Keratinocyte (primary cell): ENCODE results near the gene EPAS1. TPM values are rescaled to one million over a fixed set of nuclear protein-coding genes. Genes with fewer than 3 reads are reported as not detected.

Source experiments
- DNase-seq: peaks from one replicate; pipeline ENCODE4 v3.0.0-alpha.2; 2011; ENCODE audit warnings: low read depth, missing footprints, low spot score
- FAIRE-seq: peaks from 2 replicates; lab custom pipeline; 2011; peaks lifted over from hg19 to GRCh38; lab: Jason Lieb, UNC
- H2AFZ ChIP-seq: 2 replicates; pipeline ENCODE4 v1.6.0; 2012; ENCODE audit warnings: low read length, control low read depth, inconsistent platforms; ENCODE audit not compliant: control insufficient read depth
- H3K27ac ChIP-seq: 2 replicates; pipeline ENCODE4 v1.5.1; 2011; ENCODE audit warnings: low read length; ENCODE audit not compliant: control insufficient read depth, insufficient read depth
- H3K27me3 ChIP-seq: 3 replicates; pipeline ENCODE4 v1.6.0; 2011; ENCODE audit warnings: low read length; ENCODE audit not compliant: control insufficient read depth, insufficient read depth; ENCODE audit errors: extremely low read depth
- H3K36me3 ChIP-seq, 2 experiments: 2 replicates in 1 of 2; 3 replicates in 1 of 2; pipeline ENCODE4 v1.5.1; 2011; ENCODE audit warnings: low read length in 2 of 2, mild to moderate bottlenecking in 1 of 2; ENCODE audit not compliant: control insufficient read depth in 2 of 2, insufficient read depth in 2 of 2; ENCODE audit errors: extremely low read depth in 1 of 2
- H3K4me1 ChIP-seq: 3 replicates; pipeline ENCODE4 v1.5.1; 2011; ENCODE audit warnings: low read length; ENCODE audit not compliant: control insufficient read depth, insufficient read depth; ENCODE audit errors: extremely low read depth
- H3K4me2 ChIP-seq: 3 replicates; pipeline ENCODE4 v1.6.0; 2011; ENCODE audit warnings: low read depth, low read length; ENCODE audit not compliant: control insufficient read depth, insufficient read depth; ENCODE audit errors: extremely low read depth
- H3K4me3 ChIP-seq, 3 experiments: fragments of 200-600 bp in 1 of 3; sonication (generic) in 1 of 3; 2 replicates in 2 of 3; 3 replicates in 1 of 3; pipeline ENCODE4 v1.5.1; 2011 to 2016; ENCODE audit warnings: low read length in 3 of 3, mild to moderate bottlenecking in 3 of 3, control low read depth in 2 of 3, inconsistent platforms in 1 of 3, low read depth in 1 of 3, mixed read lengths in 1 of 3, mixed run types in 1 of 3, moderate library complexity in 1 of 3; ENCODE audit not compliant: control insufficient read depth in 2 of 3, insufficient read depth in 2 of 3; ENCODE audit errors: extremely low read depth in 1 of 3
- H3K79me2 ChIP-seq: 2 replicates; pipeline ENCODE4 v1.6.0; 2012; ENCODE audit warnings: low read length; ENCODE audit not compliant: control insufficient read depth, insufficient read depth
- H3K9ac ChIP-seq: 3 replicates; pipeline ENCODE4 v1.6.0; 2011; ENCODE audit warnings: low read length; ENCODE audit not compliant: control insufficient read depth, insufficient read depth; ENCODE audit errors: extremely low read depth
- H3K9me1 ChIP-seq: 3 replicates; pipeline ENCODE4 v1.6.0; 2011; ENCODE audit warnings: low read length; ENCODE audit not compliant: control insufficient read depth, insufficient read depth; ENCODE audit errors: extremely low read depth
- H3K9me3 ChIP-seq: 2 replicates; pipeline ENCODE4 v1.5.1; 2012; ENCODE audit warnings: low read depth, low read length; ENCODE audit not compliant: control insufficient read depth
- H4K20me1 ChIP-seq: 3 replicates; pipeline ENCODE4 v1.6.0; 2011; ENCODE audit warnings: low read length; ENCODE audit not compliant: control insufficient read depth, insufficient read depth; ENCODE audit errors: extremely low read depth
- CTCF ChIP-seq, 3 experiments: IDR thresholded peaks in 1 of 3; conservative IDR thresholded peaks in 1 of 3; optimal IDR thresholded peaks in 1 of 3; 2 replicates in 2 of 3; 3 replicates in 1 of 3; pipeline versions ENCODE3 to v1.5.1; 2011; ENCODE audit warnings: low read length in 3 of 3, mild to moderate bottlenecking in 3 of 3, moderate library complexity in 2 of 3, control low read depth in 1 of 3, inconsistent platforms in 1 of 3; ENCODE audit not compliant: insufficient read depth in 2 of 3; ENCODE audit errors: extremely low read depth in 1 of 3
- EZH2 ChIP-seq: IDR thresholded peaks from one replicate; pipeline ENCODE4 v1.6.1; 2012; ENCODE audit warnings: inconsistent platforms, mild to moderate bottlenecking, low read length, moderate library complexity
- dilution Hi-C: fragments of 300-500 bp; cut with MboI; formaldehyde crosslinking; loops from one replicate; pipeline ENCODE4 v1.7.0; 2020; ENCODE audit warnings: low sequenced_read_pairs; ENCODE audit not compliant: extremely low pct_ligation_motif_present
- polyA plus RNA-seq, 5 experiments: library from polyadenylated mRNA; depleted of rRNA in 3 of 5; stranded (reverse) in 3 of 5; stranded (forward) in 1 of 5; unstranded in 1 of 5; fragments of >200 nt; gene quantifications; 1 replicate in 1 of 5; 2 replicates in 3 of 5; 3 replicates in 1 of 5; pipeline versions ENCODE4 v1.2.1 to v1.2.3, GENCODE V29; 2011 to 2012; ENCODE audit warnings: missing spikeins in 2 of 5, low read depth in 1 of 5, low replicate concordance in 1 of 5

The EPAS1 gene
- polyA plus RNA-seq, 1 donor (not counting 4 experiments of a cell fraction or from before 2014, with no cell fraction given), result 96.7 TPM

GRCh38 chr2:46362667-46363012 is 65.4 kb downstream of the EPAS1 start:
- no peak overlapping the region for H3K4me3 ChIP-seq
- dilution Hi-C loops, result no loop called here
- H3K9me1 ChIP-seq, result no peaks in the 10 kb centered on the region
- no peaks in the 10 kb centered on the region for H3K4me1 ChIP-seq
- peaks cover 30 to 50% of the 10 kb centered on the region in 2 experiments for H3K36me3 ChIP-seq
- no peaks in the 10 kb centered on the region for H4K20me1 ChIP-seq
- FAIRE-seq, result no peak
- no peak overlapping the region for H3K9ac ChIP-seq
- no peak overlapping the region for H3K27ac ChIP-seq
- H2AFZ ChIP-seq, result no peak overlapping the region
- H3K9me3 ChIP-seq, result no peaks in the 10 kb centered on the region
- no peaks in the 10 kb centered on the region for H3K79me2 ChIP-seq
- TF ChIP-seq EZH2, result no peak
- TF ChIP-seq CTCF (optimal IDR thresholded peaks at IDR 0.05 in 1 of 3, IDR thresholded peaks at IDR 0.05 in 1 of 3, conservative IDR thresholded peaks at IDR 0.05 in 1 of 3; ENCODE audit: extremely low read depth in 1 of 3, insufficient read depth in 2 of 3, low read length in 3 of 3), result no peak
- H3K4me2 ChIP-seq, result no peak overlapping the region
- no peak for DNase-seq
- H3K27me3 ChIP-seq, result no peaks in the 10 kb centered on the region

- Histone ChIP-seq H3K79me2 (no peaks in the 10 kb centered on the region), H2AFZ (no peak overlapping the region), H3K4me1 (no peaks in the 10 kb centered on the region), H3K27ac (no peak overlapping the region), H3K9me3 (no peaks in the 10 kb centered on the region), H4K20me1 (no peaks in the 10 kb centered on the region), H3K9ac (no peak overlapping the region), H3K27me3 (no peaks in the 10 kb centered on the region), H3K4me3 (no peak overlapping the region), H3K36me3 (peaks cover 25 to 47% of the 10 kb centered on the region in 2 experiments), H3K4me2 (no peak overlapping the region), H3K9me1 (no peaks in the 10 kb centered on the region)
- no peak for FAIRE-seq
- no peak for DNase-seq
- dilution Hi-C loops, result no loop called here
- TF ChIP-seq CTCF (optimal IDR thresholded peaks at IDR 0.05 in 1 of 3, IDR thresholded peaks at IDR 0.05 in 1 of 3, conservative IDR thresholded peaks at IDR 0.05 in 1 of 3; ENCODE audit: extremely low read depth in 1 of 3, insufficient read depth in 2 of 3, low read length in 3 of 3) (no peak), EZH2 (no peak)
These were observed 66.4 kb downstream of the EPAS1 start for GRCh38 chr2:46363535-46364170.
